ENCODE data around the gene VTI1A. TPM values are rescaled to one million over a fixed set of nuclear protein-coding genes. Genes with fewer than 3 reads are reported as not detected.

VTI1A gene
- total and polyA plus RNA-seq, 2 of the 8 experiments (the other 6 are each of a cell fraction or from before 2014, with no cell fraction given): 6.0 to 20.0 TPM

DNA sequence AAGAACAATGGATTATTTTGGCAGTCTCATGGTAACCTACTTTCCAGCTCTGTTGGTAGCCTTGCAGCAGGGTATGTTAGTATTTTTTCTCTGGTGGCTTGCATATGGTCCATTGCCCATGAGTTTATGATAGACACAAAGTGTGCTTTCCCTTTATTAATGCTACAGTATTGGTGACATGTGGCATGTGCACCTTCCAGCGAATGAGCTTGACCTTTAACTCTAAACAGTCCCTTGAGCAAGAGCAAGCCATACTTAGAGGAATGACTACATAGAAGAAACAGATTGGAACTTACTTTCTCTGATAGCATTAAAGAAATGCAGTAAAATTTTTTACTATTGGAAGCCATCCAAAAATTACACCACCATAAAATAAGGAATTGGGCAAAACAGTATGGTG lies 73.9 kb downstream of the VTI1A start:
- H4K8ac ChIP-seq (ENCODE audit: extremely low read depth, insufficient read depth, low read length): no peak overlapping the region
- FAIRE-seq: no peak
- 84% methylated on average over 1 of the region's 1 CpG; no CpG with 5 or more reads in 1 of the 2 experiments for WGBS, 2 experiments (ENCODE audit: extremely low coverage in 1 of 2, insufficient coverage in 1 of 2, insufficient read length in 1 of 2, insufficient replicate concordance in 2 of 2, low coverage in 1 of 2, low lambda C conversion rate in 2 of 2, missing lambda C conversion rate in 1 of 2)

More for the DNA sequence above, 73.9 kb downstream of the VTI1A start:
- Histone ChIP-seq H3K79me2 (ENCODE audit: control insufficient read depth in 1 of 2, insufficient read depth in 2 of 2, low read length in 2 of 2) (no peaks in the 10 kb centered on the region), H3K4me1 (replicated peaks in 1 of 4; ENCODE audit: control insufficient read depth in 3 of 4, insufficient read depth in 4 of 4, low read length in 3 of 4) (no peaks in the 10 kb centered on the region), H4K5ac (ENCODE audit: insufficient read length, low read depth, low read length) (no peak overlapping the region), H4K20me1 (replicated peaks in 1 of 2; ENCODE audit: control insufficient read depth in 1 of 2, insufficient read depth in 2 of 2, low read length in 2 of 2) (no peaks in the 10 kb centered on the region), H3K36me3 (ENCODE audit: control insufficient read depth in 2 of 4, insufficient read depth in 4 of 4, low read length in 3 of 4) (no peaks in the 10 kb centered on the region), H2AK5ac (ENCODE audit: low read depth, low read length) (no peak overlapping the region), H3K14ac (ENCODE audit: insufficient read length) (no peak overlapping the region), H3K4ac (replicated peaks; ENCODE audit: insufficient read length, low read depth, low read length) (no peak overlapping the region), H2BK20ac (ENCODE audit: low read length) (no peak overlapping the region), H3K56ac (replicated peaks; ENCODE audit: insufficient read length, low read depth, low read length) (no peak overlapping the region), H3K23me2 (ENCODE audit: low read depth, low read length) (no peaks in the 10 kb centered on the region), H2AFZ (ENCODE audit: low read length) (no peak overlapping the region), H4K91ac (replicated peaks; ENCODE audit: insufficient read length, low read length) (no peak overlapping the region), H3K9ac (replicated peaks in 1 of 4; ENCODE audit: extremely low read depth in 1 of 4, low read depth in 3 of 4, low read length in 3 of 4) (no peak overlapping the region), H3K4me3 (ENCODE audit: extremely low read depth in 1 of 4, insufficient read depth in 2 of 4, low read depth in 3 of 4, low read length in 4 of 4) (no peak overlapping the region), H2BK5ac (ENCODE audit: low read depth, low read length) (no peak overlapping the region), H3K9me3 (ENCODE audit: insufficient read depth in 2 of 2, low read depth in 1 of 2, low read length in 1 of 2) (no peaks in the 10 kb centered on the region), H2BK120ac (replicated peaks; ENCODE audit: low read depth, low read length) (no peak overlapping the region), H3K23ac (ENCODE audit: insufficient read length) (no peak overlapping the region), H3K27ac (ENCODE audit: low read depth, low read length) (no peak overlapping the region), H3K18ac (ENCODE audit: extremely low read depth, low read length) (no peak overlapping the region), H2BK12ac (ENCODE audit: low read depth, low read length) (no peak overlapping the region), H3K79me1 (ENCODE audit: low read depth, low read length) (no peaks in the 10 kb centered on the region), H3K27me3 (replicated peaks in 1 of 4; ENCODE audit: control insufficient read depth in 3 of 4, extremely low read depth in 1 of 4, insufficient read depth in 3 of 4, low read length in 3 of 4) (no peaks in the 10 kb centered on the region), H2BK15ac (ENCODE audit: low read length) (no peak overlapping the region), H3K4me2 (ENCODE audit: insufficient read depth in 1 of 2, low read depth in 2 of 2, low read length in 2 of 2) (no peak overlapping the region)
- TF ChIP-seq JUN (IDR thresholded peaks at IDR 0.05; ENCODE audit: low read depth, low read length) (no peak), TCF12 (IDR thresholded peaks at IDR 0.05; ENCODE audit: low read depth, low read length) (no peak), HDAC6 (IDR thresholded peaks at IDR 0.05; ENCODE audit: low read depth, low read length) (no peak), SP1 (IDR thresholded peaks at IDR 0.05; ENCODE audit: low read depth, low read length) (no peak), TAF1 (IDR thresholded peaks at IDR 0.05; ENCODE audit: low read depth, low read length) (no peak), BCL11A (IDR thresholded peaks at IDR 0.05; ENCODE audit: low read depth in 2 of 2, low read length in 2 of 2) (no peak), YY1 (IDR thresholded peaks at IDR 0.05; ENCODE audit: low read depth, low read length) (no peak), GABPA (IDR thresholded peaks at IDR 0.05; ENCODE audit: borderline replicate concordance, insufficient read depth, low read length) (no peak), EZH2 (IDR thresholded peaks at IDR 0.05; ENCODE audit: low read depth, low read length, severe bottlenecking) (no peak), SAP30 (IDR thresholded peaks at IDR 0.05; ENCODE audit: insufficient read depth, insufficient replicate concordance, low read length) (no peak), CBX8 (IDR thresholded peaks at IDR 0.05; ENCODE audit: borderline replicate concordance, low read depth, low read length) (no peak), SRF (IDR thresholded peaks at IDR 0.05; ENCODE audit: low read depth, low read length) (no peak), FOSL1 (IDR thresholded peaks at IDR 0.05; ENCODE audit: insufficient read depth, low read depth, low read length) (no peak), KDM4A (IDR thresholded peaks at IDR 0.05; ENCODE audit: low read depth, low read length, severe bottlenecking) (no peak)
- POLR2A ChIA-PET (ENCODE audit: partially characterized antibody): no interaction called here
- CTCF ChIA-PET (ENCODE audit: partially characterized antibody): interaction anchor here (0.7 to 1.6 kb wide), 2 partner anchors 49 to 332 kb away, joined by 3 to 5 read pairs; no protein-coding TSS in a partner anchor
- DNase-seq (ENCODE audit: low read depth in 1 of 2, low spot score in 2 of 2): no peak
